IMR-90 (cell line): ENCODE data around the gene USP36. TPM values are rescaled to one million over a fixed set of nuclear protein-coding genes. Genes with fewer than 3 reads are reported as not detected.

Experiments used
- ATAC-seq: fragments of 200-7000 bp; cut with Tn5 transposase; 2 replicates; pipeline ENCODE4 v1.9.1; 2020; ENCODE audit warnings: low read depth, mild to moderate bottlenecking, moderate library complexity
- BruUV-seq: library from RNA; stranded (reverse); fragments of 400-500 nt; replicated peaks from 2 replicates; lab custom pipeline; 2021; lab: Mats Ljungman, UMichigan
- CTCF ChIA-PET: fragments of 300-600 bp; formaldehyde crosslinking; extraction: SDS; loops from one replicate; lab custom pipeline; 2021; ENCODE audit warnings: antibody characterized with exemption; lab: Yijun Ruan, JAX
- POLR2A ChIA-PET: fragments of 300-600 bp; sonication (Branson Sonifier 250); formaldehyde crosslinking; loops from one replicate; lab custom pipeline; 2022; ENCODE audit warnings: antibody characterized with exemption; ENCODE audit not compliant: unreplicated experiment; lab: Charles Lee
- DNase-seq: peaks from one replicate; pipeline ENCODE4 v3.0.0; 2013
- H2AFZ ChIP-seq: replicated peaks from 2 replicates; pipeline ENCODE3; 2013; ENCODE audit warnings: low read length, mild to moderate bottlenecking; ENCODE audit not compliant: poor library complexity
- H2AK5ac ChIP-seq: 2 replicates; pipeline ENCODE4 v1.6.1; 2013; ENCODE audit warnings: low read depth, low read length, inconsistent platforms
- H2AK9ac ChIP-seq: replicated peaks from 2 replicates; pipeline ENCODE3; 2013; ENCODE audit warnings: mild to moderate bottlenecking, low read depth, low read length, moderate library complexity; ENCODE audit not compliant: poor library complexity
- H2BK120ac ChIP-seq: 2 replicates; pipeline ENCODE4 v1.6.1; 2013; ENCODE audit warnings: low read depth, low read length, inconsistent platforms
- H2BK15ac ChIP-seq: 3 replicates; pipeline ENCODE4 v1.6.1; 2013; ENCODE audit warnings: low read depth, low read length, inconsistent platforms
- H2BK20ac ChIP-seq: 2 replicates; pipeline ENCODE4 v1.6.1; 2013; ENCODE audit warnings: low read depth, mild to moderate bottlenecking, inconsistent platforms, low read length, moderate library complexity
- H2BK5ac ChIP-seq: 2 replicates; pipeline ENCODE4 v1.6.1; 2013; ENCODE audit warnings: mild to moderate bottlenecking, low read depth, low read length, inconsistent platforms; ENCODE audit not compliant: poor library complexity, severe bottlenecking
- H3K14ac ChIP-seq: replicated peaks from 2 replicates; pipeline ENCODE4 v1.6.1; 2013; ENCODE audit warnings: low read depth, low read length, inconsistent platforms
- H3K18ac ChIP-seq: 2 replicates; pipeline ENCODE4 v1.6.1; 2013; ENCODE audit warnings: low read depth, low read length, control low read depth
- H3K23ac ChIP-seq: 2 replicates; pipeline ENCODE4 v1.6.1; 2013; ENCODE audit warnings: low read depth, low read length, inconsistent platforms
- H3K27ac ChIP-seq: 2 replicates; pipeline ENCODE4 v1.5.1; 2013; ENCODE audit warnings: mild to moderate bottlenecking, control low read depth, low read length; ENCODE audit not compliant: insufficient read depth
- H3K27me3 ChIP-seq: 2 replicates; pipeline ENCODE4 v1.6.1; 2013; ENCODE audit warnings: low read length; ENCODE audit not compliant: control insufficient read depth, insufficient read depth
- H3K36me3 ChIP-seq: 2 replicates; pipeline ENCODE4 v1.6.1; 2013; ENCODE audit warnings: low read length, mixed read lengths; ENCODE audit not compliant: control insufficient read depth, insufficient read depth
- H3K4ac ChIP-seq: 2 replicates; pipeline ENCODE4 v1.6.1; 2013; ENCODE audit warnings: low read depth, low read length, inconsistent platforms
- H3K4me1 ChIP-seq: 2 replicates; pipeline ENCODE4 v1.6.1; 2013; ENCODE audit warnings: low read length, mixed read lengths; ENCODE audit not compliant: control insufficient read depth, insufficient read depth
- H3K4me2 ChIP-seq: 2 replicates; pipeline ENCODE4 v1.6.1; 2013; ENCODE audit warnings: low read depth, mild to moderate bottlenecking, control low read depth, low read length, moderate library complexity
- H3K4me3 ChIP-seq: 2 replicates; pipeline ENCODE4 v1.5.1; 2013; ENCODE audit warnings: low read depth, mild to moderate bottlenecking, control low read depth, low read length, moderate library complexity; ENCODE audit not compliant: insufficient read depth
- H3K56ac ChIP-seq: 2 replicates; pipeline ENCODE4 v1.6.1; 2013; ENCODE audit warnings: low read length, inconsistent platforms; ENCODE audit not compliant: insufficient read depth; ENCODE audit errors: extremely low read depth
- H3K79me1 ChIP-seq, 2 experiments: 2 replicates each; pipeline ENCODE4 v1.6.1; 2013; ENCODE audit warnings: low read length in 2 of 2, inconsistent platforms in 1 of 2, low read depth in 1 of 2
- H3K9ac ChIP-seq: 2 replicates; pipeline ENCODE4 v1.6.1; 2013; ENCODE audit warnings: low read depth, low read length, control low read depth
- H3K9me1 ChIP-seq: 2 replicates; pipeline ENCODE4 v1.6.1; 2013; ENCODE audit warnings: low read length, inconsistent platforms; ENCODE audit not compliant: insufficient read depth
- H3K9me3 ChIP-seq: 2 replicates; pipeline ENCODE4 v1.6.1; 2013; ENCODE audit warnings: low read length; ENCODE audit not compliant: control insufficient read depth, insufficient read depth
- H4K20me1 ChIP-seq: 2 replicates; pipeline ENCODE4 v1.6.1; 2013; ENCODE audit warnings: low read length, inconsistent platforms; ENCODE audit not compliant: insufficient read depth
- H4K5ac ChIP-seq: 2 replicates; pipeline ENCODE4 v1.6.1; 2013; ENCODE audit warnings: mild to moderate bottlenecking, low read depth, low read length, control low read depth
- H4K8ac ChIP-seq, 2 experiments: 2 replicates each; pipeline ENCODE4 v1.6.1; 2013; ENCODE audit warnings: low read depth in 2 of 2, low read length in 2 of 2, control low read depth in 1 of 2, inconsistent platforms in 1 of 2
- H4K91ac ChIP-seq: 2 replicates; pipeline ENCODE4 v1.6.1; 2013; ENCODE audit warnings: low read depth, low read length, inconsistent platforms; ENCODE audit not compliant: insufficient read depth
- BHLHE40 ChIP-seq: fragments of 150-350 bp; IDR thresholded peaks from 2 replicates; pipeline ENCODE4 v1.6.1; 2016; ENCODE audit warnings: mild to moderate bottlenecking, low read depth, low read length
- CEBPB ChIP-seq: IDR thresholded peaks from 2 replicates; pipeline ENCODE4 v1.6.1; 2012; ENCODE audit warnings: low read depth, low read length, improper control_type of control experiment
- CHD1 ChIP-seq: IDR thresholded peaks from 2 replicates; pipeline ENCODE4 v1.6.1; 2012; ENCODE audit warnings: low read depth, low read length, improper control_type of control experiment
- CTCF ChIP-seq: conservative IDR thresholded peaks from 2 replicates; pipeline ENCODE4 v1.5.1; 2012; ENCODE audit warnings: mild to moderate bottlenecking, low read depth, low read length, improper control_type of control experiment
- ELK1 ChIP-seq: fragments of 150-350 bp; IDR thresholded peaks from 2 replicates; pipeline ENCODE4 v1.6.1; 2016; ENCODE audit warnings: low read depth, mild to moderate bottlenecking, low read length, moderate library complexity, borderline replicate concordance
- FOS ChIP-seq: fragments of 150-350 bp; IDR thresholded peaks from 2 replicates; pipeline ENCODE4 v1.6.1; 2016; ENCODE audit warnings: low read depth, low read length
- MAFK ChIP-seq: IDR thresholded peaks from 2 replicates; pipeline ENCODE4 v1.6.1; 2012; ENCODE audit warnings: low read depth, low read length, improper control_type of control experiment
- MAZ ChIP-seq: IDR thresholded peaks from 2 replicates; pipeline ENCODE4 v1.6.1; 2012; ENCODE audit warnings: low read depth, mild to moderate bottlenecking, low read length, improper control_type of control experiment, moderate library complexity, borderline replicate concordance
- MXI1 ChIP-seq: IDR thresholded peaks from 2 replicates; pipeline ENCODE4 v1.6.1; 2012; ENCODE audit warnings: low read depth, mild to moderate bottlenecking, low read length, moderate library complexity, borderline replicate concordance
- NFE2L2 ChIP-seq: fragments of 150-350 bp; IDR thresholded peaks from 2 replicates; pipeline ENCODE4 v1.6.1; 2016; ENCODE audit warnings: low read depth, mild to moderate bottlenecking, low read length
- POLR2A ChIP-seq: IDR thresholded peaks from 2 replicates; pipeline ENCODE4 v1.6.1; 2012; ENCODE audit warnings: mild to moderate bottlenecking, low read depth, low read length
- RAD21 ChIP-seq: IDR thresholded peaks from 2 replicates; pipeline ENCODE4 v1.6.1; 2012; ENCODE audit warnings: low read length, improper control_type of control experiment
- RCOR1 ChIP-seq: IDR thresholded peaks from 2 replicates; pipeline ENCODE4 v1.6.1; 2012; ENCODE audit warnings: mild to moderate bottlenecking, low read length, improper control_type of control experiment; ENCODE audit not compliant: insufficient replicate concordance
- RFX5 ChIP-seq: IDR thresholded peaks from 2 replicates; pipeline ENCODE4 v1.8.0; 2012; ENCODE audit warnings: low read depth, mild to moderate bottlenecking, low read length, moderate library complexity
- SMC3 ChIP-seq: fragments of 150-350 bp; IDR thresholded peaks from 2 replicates; pipeline ENCODE4 v1.6.1; 2016; ENCODE audit warnings: low read depth, mild to moderate bottlenecking, antibody characterized with exemption, low read length, moderate library complexity
- USF2 ChIP-seq: fragments of 150-350 bp; IDR thresholded peaks from 2 replicates; pipeline ENCODE4 v1.6.1; 2017; ENCODE audit warnings: mild to moderate bottlenecking, antibody characterized with exemption, low read length, low read depth
- WGBS, 2 experiments: methylation state at CpG; one replicate each; pipeline versions ENCODE4 v1.1.5 to v1.1.7; 2013; ENCODE audit warnings: missing lambda C conversion rate in 2 of 2; ENCODE audit not compliant: insufficient read length in 1 of 2; ENCODE audit errors: extremely low coverage in 2 of 2; 5-methylcytosine and 5-hydroxymethylcytosine counted together
- dilution Hi-C: fragments of 300-500 bp; cut with HindIII; formaldehyde crosslinking; loops from one replicate; pipeline ENCODE4 v1.14.3; 2018; ENCODE audit warnings: low sequenced_read_pairs; ENCODE audit not compliant: unreplicated experiment
- in situ Hi-C: fragments of 300-500 bp; cut with MboI; formaldehyde crosslinking; loops from 3 replicates; pipeline ENCODE4 v1.14.3; 2019; ENCODE audit warnings: low sequenced_read_pairs, inconsistent platforms, mixed read lengths
- intact Hi-C: fragments of 100-400 bp; cut with micrococcal nuclease; formaldehyde crosslinking; loops from 2 replicates; pipeline ENCODE4 v1.10.0; 2022
- polyA plus RNA-seq, 3 experiments: library from polyadenylated mRNA; depleted of rRNA; stranded (reverse); fragments of >200 nt; gene quantifications; 2 replicates each; pipeline ENCODE4 v1.2.3, GENCODE V29; 2012; ENCODE audit warnings: low replicate concordance in 1 of 3
- total RNA-seq: library from RNA; depleted of rRNA; stranded (reverse); fragments of >200 nt; gene quantifications from 2 replicates; pipeline ENCODE4 v1.2.3, GENCODE V29; 2012

The USP36 gene
- total and polyA plus RNA-seq, 2 of the 4 experiments (the other 2 are of a cell fraction) = 30.6 to 38.3 TPM

GRCh38 chr17:78788451-78788850 lies 52.2 kb downstream of the USP36 start:
- Histone ChIP-seq H4K5ac (no peak overlapping the region), H3K79me1 (peaks cover 0 to 31% of the 10 kb centered on the region in 2 experiments; a peak in 2 of 4 replicates), H3K9me1 (peaks cover 37% of the 10 kb centered on the region), H3K27ac (no peak overlapping the region), H3K9me3 (no peaks in the 10 kb centered on the region), H3K14ac (no peak overlapping the region), H3K23ac (no peak overlapping the region), H4K20me1 (peaks cover 3% of the 10 kb centered on the region; the same call in 1 of the 2 replicates), H3K18ac (no peak overlapping the region), H3K4me3 (no peak overlapping the region), H2BK120ac (no peak overlapping the region; the same call in 1 of the 2 replicates), H3K36me3 (peaks cover 1% of the 10 kb centered on the region), H2AK9ac (no peak overlapping the region), H3K4me2 (no peak overlapping the region), H3K56ac (no peak overlapping the region), H4K91ac (no peak overlapping the region), H3K4ac (no peak overlapping the region; the same call in 1 of the 2 replicates), H2AFZ (no peak overlapping the region), H3K4me1 (peaks cover 27% of the 10 kb centered on the region), H2BK20ac (no peak overlapping the region), H3K9ac (no peak overlapping the region), H4K8ac (no peak overlapping the region), H2AK5ac (peak overlapping the region; percentile 43; the same call in 1 of the 2 replicates), H2BK5ac (no peak overlapping the region), H2BK15ac (no peak overlapping the region), H3K27me3 (no peaks in the 10 kb centered on the region)
- intact Hi-C loops = no loop called here
- CTCF ChIA-PET = no interaction called here
- ATAC-seq (no peak), DNase-seq (no peak)
- no peak for TF ChIP-seq CTCF
- no peak for TF ChIP-seq RAD21
- no peak for TF ChIP-seq MXI1
- TF ChIP-seq MAFK = no peak
- no peak for TF ChIP-seq SMC3
- no peak for TF ChIP-seq NFE2L2
- no peak for TF ChIP-seq FOS
- no peak for TF ChIP-seq MAZ
- TF ChIP-seq USF2 = no peak
- TF ChIP-seq POLR2A = no peak
- TF ChIP-seq BHLHE40 = no peak
- no peak for TF ChIP-seq RCOR1
- no peak for TF ChIP-seq CEBPB
- TF ChIP-seq RFX5 = no peak
- TF ChIP-seq ELK1 = no peak
- TF ChIP-seq CHD1 = no peak
- in situ Hi-C loops = no loop called here
- POLR2A ChIA-PET = no interaction called here
- no TSS peak for BruUV-seq
- dilution Hi-C loops = no loop called here
- 100% methylated on average over 1 of the region's 7 CpGs; no CpG with 5 or more reads in 1 of the 2 experiments for WGBS, 2 experiments
